GM20431 (cell line): ENCODE measurements around the gene HMGXB4.

ENCODE experiments used
- in situ Hi-C: fragments of 300-500 bp; cut with MseI, MboI; formaldehyde crosslinking; loops from one replicate; pipeline ENCODE4 v1.15.0; 2020; ENCODE audit warnings: low sequenced_read_pairs; ENCODE audit not compliant: unreplicated experiment

The HMGXB4 gene

DNA sequence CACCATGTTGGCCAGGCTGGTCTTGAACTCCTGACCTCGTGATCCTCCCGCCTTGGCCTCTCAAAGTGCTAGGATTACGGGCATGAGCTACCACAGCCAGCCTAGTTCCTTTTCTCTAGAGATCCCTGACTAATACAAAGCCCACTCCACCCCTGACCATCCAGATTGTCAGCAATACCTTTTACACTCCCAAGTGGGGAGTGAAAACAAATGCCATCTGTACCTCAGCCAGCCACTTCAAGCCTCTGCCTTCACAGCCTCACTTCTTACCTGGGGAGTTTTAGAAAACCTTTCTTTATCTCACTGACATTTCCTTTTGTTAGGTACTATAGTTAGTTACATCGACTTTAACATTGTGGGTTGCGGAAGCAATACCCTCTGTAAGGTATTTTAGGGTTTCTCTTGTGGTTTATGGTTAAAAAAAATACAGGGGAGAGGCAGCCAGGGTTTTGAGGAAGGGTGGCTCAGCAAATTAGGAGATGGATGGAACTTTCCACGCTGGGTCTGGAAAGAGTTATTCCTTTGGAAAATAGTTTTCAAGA is 51.3 kb downstream of the HMGXB4 start:
- in situ Hi-C loops: no loop called here

DNA sequence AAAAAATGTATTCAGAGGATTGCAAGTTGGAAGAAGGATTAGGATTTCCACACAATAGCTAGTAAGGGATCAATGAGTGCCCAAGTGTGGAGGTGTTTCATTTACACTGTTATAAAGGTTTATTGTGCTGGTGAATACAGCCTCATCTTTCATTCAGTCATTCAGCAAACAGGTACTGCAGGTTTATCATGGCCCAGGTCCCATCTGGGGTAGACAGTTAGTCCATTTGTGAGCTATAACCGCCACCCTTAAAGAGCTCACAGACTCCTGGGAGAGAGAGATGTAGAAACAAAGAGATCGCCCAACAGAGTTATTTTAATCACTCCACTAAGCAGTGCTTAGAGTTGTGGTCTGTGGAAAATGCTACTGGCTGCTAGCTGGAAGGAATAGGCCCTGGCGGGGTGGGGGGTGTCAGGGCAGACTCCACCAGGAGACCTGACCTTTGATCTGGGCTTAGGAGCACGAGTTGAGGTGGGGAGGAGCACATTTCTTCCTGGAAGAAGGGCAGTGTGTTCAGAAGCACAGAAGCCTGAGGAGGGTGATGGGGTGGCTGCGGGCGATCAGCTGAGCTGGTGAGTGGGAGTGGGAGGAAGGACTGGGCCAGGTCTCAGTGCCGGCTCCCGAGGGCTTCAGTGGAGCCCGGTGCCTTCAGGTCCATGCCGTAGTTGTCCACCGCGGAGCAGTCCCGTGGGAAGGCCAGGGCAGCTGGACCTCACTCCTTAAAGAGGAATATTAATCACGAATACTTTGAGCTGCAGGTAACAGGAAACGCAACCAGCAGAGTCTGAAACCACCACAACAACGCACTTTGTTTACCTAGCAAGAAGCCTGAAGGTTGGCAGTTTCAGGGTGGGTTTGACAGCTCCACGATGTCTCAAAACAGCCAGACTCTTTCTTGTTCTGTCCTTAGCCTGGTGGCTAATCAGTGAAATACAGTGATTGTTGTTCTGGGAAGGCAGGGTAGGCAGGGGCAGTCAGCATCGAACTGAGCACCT is 53.6 kb downstream of the HMGXB4 start:
- in situ Hi-C loops: no loop called here

DNA sequence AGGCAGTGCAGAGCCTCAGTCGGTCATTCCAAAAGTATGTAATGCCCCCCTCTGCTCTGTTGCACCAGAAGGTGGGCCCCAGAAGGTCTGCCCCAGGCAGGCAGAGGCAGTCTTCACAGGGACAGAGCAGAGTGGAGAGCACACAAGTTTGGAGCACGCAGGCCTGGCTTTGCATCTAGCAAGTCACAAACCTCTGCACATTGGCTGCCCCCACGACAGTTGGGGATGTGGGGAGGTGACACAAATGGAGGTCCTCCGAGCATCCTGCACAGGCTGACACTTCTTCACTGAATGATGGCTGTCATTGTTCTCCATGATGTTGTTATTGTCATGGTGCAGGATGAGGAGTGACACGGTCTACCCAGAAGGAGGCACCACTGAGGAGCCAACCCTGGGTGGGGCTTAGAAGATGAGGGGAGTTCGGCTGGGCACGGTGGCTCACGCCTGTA is 54.3 kb downstream of the HMGXB4 start:
- in situ Hi-C loops: no loop called here

DNA sequence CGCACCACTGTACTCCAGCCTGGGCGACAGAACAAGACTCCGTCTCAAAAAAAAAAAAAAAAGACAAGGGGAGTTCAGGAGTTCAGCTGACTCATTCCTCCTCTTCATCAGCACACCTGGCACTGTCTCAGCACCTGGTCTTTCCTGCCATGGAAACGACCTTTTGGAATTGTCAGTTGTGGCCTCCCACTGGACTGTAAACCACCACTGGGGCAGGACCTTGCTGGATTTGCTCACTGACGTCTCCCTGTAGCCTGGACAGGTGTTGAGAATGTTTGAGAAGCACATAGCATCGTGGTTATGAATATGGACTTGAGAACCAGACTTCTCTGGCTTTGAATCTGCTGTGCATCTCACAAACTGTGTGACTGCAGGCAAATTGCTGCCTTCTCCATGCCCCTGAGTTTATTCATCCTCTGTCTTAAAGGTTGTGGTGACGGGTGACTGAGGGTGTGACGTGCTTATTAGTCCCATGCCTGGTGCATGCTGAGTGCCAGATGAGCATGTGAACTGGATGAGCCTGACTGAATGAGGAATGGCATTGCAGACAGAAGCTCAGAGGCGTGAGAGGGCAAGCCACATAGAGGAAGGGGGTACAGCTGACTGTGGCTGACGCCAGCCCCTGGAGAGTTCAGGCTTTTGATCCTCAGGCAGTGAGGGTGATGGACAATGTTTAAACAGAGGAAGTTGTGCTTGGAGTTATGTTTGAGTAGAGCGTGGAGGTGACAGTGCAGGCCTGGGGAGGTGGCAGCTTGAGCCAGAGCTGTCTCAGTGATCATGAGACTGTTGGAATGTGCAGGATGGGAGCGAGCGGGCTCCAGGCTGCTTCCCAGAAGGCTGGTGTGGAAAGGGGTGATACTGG is 55.1 kb downstream of the HMGXB4 start:
- in situ Hi-C loops: no loop called here

DNA sequence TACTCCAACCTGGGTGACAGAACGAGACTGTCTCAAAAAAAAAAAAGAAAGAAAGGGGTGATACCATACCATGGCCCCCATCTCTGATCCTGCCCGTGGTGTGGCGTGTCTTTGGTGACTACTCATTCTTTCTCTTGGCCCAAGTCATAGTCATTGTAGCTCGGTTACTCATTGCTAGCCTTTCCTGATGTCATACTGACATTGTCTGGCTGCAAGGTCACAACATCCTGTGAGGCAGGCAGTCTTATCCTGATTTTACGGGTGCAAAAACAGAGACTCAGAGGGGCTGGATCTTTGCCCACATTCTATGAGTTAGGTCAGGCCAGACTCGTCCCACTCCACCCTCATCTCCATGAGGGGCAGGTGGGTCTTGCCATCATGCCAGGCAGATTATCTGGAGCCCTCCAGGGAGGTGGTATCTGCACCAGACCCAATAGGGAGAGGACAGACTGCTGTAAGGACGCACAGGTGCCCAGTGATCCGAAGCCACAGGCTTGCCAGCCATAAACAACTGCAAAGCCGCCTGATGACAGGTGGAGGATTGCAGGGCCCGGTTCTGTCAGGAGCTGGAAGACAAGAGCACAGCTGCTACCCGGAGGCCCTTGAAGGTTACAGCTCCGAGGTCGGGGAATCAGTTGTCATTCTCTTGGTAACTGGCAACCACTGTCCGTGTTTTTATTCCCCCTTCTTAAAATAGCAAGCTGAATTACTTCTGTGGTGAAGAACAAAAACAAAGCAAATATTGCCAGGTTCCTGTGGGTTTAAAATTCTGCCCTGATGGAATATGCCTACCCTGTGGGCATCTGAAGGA is 56.2 kb downstream of the HMGXB4 start:
- in situ Hi-C loops: no loop called here

DNA sequence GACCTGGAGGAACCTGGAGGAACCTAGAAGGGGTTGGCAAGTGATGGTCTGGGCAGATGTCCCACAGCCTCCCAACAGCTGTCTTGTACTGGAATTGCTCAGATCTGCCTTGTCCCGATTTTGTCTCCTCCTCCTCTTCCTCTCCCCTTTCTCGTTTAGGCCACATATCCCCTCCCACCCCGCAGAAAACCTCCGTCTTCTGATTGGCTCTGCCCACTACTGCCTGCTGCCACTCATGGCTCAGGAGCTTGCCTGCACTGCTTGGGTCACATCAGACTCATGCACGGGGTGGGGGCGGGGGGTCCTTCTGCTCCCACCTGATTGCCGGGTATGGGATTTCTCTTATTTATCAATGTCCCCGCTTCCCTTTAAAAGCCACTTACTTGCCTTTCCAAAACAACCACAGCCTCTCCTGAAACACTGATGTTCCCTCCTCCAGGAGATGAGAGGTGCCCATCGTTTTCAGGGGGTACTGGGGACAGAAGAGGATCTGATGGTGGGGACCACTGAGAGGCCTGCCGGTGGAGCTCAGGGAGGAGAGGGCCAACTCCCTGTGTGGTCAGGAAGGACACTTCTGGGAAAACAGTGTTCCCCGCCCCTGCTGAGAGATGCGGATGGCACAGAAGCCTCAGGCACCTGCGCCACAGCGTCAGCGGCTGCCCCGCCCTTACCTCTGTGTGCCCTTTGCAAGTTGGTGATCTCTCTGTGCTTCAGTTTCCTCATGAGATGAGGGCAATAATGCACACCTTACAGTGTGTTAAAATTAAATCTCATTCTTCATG is 57.1 kb downstream of the HMGXB4 start:
- in situ Hi-C loops: no loop called here

DNA sequence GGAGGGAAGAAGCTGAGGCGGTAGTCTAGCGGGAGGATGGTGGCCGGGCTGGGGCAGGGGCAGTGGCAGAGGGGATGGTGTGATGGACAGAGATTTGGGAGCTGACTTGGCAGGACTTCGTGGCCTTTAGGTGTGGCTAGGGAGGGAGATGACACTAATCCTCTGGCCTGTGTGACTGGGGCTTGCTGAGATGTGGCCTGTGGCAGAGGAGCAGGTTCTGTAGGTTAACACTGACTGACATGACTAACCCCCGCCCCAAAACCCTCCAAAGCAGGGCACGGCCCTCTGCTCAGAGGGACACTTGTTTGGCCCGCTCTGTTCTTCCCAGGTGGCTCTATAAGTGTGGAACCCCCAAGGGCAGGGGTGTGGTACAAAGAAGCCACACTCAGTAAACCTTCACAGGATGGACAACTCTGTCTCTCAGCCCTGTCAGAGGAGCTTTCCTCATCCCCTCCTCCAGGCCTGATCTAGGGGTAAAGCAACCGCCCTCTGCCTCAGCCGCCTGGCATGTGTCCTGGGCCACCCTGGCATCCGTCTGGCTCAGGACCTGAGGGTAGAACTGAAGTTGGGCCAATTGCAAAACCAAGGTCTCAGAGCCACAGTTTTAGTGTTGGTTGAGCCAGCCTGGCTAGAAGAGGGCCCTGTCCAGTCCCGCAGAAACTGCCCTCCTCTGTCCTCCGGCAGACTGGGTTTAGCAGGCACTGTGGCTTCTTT is 58.0 kb downstream of the HMGXB4 start:
- in situ Hi-C loops: no loop called here

DNA sequence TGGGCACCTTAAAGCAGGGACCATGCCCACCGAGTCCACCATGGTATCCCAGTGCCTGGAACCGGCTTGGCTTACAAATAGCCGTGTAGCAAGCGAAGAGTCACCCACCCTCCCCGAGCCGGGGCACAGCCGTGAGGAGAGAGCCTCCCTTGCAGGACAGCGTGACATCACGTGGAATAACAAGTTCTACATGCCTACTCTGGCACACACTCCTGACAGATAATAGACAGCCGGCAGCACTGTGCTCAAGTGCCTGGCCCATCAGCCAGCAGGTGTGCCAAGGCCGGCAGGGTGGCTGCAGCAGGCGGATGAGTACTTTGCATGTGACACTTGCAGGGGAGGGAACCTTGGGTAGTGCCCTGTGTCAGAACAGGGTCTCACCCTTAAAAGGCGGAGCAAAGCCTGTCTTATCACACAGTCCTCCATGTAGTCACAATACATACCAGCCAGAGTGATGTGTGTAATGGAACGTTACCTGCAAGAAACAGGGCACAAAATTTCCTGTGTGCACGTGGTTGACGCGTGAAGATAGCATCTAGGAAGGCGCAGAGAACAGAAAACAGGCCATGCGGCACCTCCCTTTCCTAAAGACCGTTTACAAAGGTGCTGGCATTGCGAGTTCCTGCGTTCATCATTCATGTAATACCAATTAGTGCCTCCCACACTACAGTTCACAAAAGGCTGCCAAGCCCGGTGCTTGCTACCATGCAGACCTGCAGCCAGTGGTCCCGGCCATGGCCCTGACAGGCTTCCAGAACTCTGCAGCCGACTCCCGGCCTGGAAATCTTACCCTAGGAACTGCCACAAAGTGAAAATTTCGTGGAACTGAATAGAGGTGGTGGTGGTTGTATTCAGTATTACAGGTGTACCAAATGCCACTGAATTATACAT is 58.8 kb downstream of the HMGXB4 start:
- in situ Hi-C loops: no loop called here

DNA sequence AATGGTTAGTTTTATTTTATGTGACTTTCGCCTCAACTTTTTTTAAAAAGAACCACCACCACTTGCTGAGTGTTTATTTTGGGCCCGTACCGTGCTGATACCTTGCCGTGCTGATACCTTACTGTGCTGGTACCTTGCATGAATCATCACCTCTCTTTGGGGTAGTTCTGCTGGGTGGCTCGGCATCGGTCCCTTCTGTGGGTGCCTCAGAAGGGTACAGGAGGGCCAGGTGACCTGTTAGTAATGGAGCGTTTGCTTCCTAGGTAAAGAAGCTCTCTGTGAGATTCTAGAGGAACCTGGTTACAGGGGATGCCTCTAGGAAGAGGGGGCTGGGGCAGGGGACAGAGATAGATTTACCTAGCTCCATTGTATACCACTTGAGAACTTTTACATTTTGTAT is 59.5 kb downstream of the HMGXB4 start:
- in situ Hi-C loops: no loop called here

DNA sequence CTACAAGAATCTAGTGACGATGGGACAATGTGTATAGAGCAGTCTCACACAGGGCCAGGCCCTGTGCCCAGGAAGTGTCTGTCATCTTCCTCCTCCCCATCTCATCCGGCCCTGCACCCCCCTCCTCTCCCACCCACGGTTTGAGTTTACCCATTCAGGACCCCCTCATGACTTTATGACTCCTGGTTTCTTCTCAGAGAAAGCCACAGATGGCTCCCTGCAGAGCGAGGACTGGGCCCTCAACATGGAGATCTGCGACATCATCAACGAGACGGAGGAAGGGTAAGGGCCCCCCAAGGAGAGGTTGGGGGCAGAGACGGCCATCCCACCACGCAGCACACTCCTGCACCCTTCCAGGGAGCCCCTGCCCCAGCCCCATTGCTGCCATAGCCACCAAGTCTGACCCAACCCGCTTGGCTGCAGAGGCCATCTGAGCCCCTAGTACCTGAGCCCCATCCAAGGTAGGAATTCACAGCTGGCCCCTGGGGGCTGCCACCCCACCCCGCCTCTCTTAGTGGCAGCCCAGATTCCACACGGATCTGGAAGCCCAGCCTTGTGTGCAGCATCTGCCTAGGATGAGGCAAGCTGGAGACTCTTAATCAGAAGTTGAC is 60.5 kb downstream of the HMGXB4 start:
- in situ Hi-C loops: no loop called here

DNA sequence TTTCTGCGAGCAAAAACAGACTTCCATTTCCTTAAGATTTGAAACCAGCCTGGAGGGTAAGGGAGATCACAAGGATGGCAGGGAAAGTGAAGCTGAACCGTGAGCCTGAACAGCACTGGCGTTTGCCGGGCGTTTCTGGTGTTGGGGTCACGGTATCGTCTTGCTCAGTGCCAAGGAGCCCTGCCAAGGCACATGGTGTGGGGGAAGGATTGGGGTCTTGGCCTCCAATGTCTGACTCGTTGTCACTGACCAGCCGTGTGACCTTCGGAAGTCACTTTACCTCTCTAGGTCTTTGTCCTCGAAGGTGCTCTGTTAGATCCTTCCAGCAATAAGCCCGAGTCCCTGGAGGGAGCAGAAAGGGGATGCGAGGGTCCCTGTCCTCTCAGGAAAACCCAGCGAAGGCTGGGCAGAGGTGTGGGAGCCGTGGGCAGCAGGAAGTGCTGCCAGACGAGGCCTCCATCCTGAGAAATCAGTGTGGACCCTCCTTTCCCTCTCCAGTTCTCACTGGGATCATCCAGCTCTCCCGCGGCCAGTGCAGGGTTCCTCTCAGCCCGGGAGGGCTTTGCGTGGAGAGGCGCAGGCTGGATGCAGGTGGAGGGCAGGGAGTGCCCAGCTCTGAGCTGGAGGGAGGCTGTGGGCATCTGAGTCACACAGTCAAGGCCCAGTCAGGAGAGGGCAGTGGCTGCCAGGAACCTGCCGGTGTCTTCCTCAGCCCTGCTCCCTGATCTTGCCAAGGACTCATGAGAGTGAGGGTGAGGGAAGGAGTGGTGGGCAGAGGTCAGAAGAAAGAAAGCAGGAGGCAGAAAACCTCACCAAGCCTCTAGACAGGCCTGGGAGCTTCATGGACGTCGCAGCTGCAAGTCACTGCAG is 61.3 kb downstream of the HMGXB4 start:
- in situ Hi-C loops: no loop called here

DNA sequence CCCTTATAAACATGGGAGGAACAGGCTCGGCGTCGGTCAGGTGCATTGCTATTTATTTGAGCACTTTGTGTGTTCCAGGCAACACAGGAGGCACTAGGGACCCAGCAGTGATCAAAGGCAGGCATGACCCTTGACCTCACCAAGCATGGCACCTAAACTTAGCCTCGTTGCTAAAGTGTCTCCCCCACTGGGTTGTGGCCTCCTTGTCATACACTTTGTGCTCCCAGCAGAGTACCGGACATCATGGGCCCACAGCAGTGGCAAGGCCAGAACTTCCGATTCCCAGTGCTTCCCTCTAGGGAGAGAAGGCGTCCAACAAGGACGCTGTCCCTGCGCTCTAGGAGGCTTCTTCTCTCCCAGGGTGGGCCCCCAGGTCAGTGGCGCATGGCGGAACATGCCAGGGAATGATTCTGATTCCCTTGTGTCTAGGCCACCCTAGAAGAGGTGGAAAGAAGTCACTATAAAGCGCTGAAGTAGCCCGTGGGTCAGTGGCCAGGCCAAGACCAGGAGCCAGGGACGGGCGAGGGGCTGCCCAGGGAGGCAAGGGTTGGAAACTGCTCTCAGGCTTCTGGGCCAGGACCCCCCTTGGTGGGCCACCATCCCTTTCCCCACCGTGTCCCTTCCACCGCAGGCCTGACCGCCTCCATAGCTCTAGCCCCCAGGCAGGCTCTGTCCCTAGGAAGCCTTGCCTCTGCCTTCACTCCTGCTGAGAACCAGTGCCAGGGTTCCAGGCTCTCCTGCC is 62.1 kb downstream of the HMGXB4 start:
- in situ Hi-C loops: no loop called here

DNA sequence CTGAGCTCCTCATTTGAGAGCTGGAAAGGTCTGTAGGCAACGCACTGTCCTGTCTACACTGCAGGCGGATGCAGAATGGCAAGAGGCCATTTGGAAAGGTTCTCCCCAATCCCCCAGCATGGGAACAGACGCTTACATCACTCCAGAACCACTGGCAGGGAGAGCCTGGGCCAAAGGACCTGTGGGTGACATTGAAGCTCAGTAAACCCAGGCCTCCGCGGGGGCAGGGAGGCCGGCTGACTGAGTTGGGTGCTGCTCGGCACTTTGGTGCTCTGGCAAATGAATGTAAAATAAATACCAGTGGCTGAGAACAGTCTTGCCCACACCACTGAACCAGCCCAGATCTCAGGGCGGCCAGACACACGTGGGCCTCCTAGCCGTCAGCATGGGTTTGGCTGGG is 64.8 kb downstream of the HMGXB4 start:
- in situ Hi-C loops: no loop called here

DNA sequence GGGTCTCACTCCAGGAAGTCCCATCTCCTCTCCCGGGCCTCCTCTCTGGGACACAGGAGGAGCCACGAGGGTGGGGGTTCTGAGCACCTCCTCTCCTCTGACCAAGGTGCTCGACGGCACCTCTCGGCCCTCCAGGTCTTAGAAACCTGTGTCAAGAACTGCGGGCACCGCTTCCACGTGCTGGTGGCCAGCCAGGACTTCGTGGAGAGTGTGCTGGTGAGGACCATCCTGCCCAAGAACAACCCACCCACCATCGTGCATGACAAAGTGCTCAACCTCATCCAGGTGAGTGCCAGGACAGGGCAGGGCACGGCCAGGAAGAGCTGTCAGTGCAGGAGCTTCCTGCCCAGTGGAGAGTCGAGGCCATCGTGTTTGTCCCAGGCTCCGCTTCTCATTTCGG is 65.6 kb downstream of the HMGXB4 start:
- in situ Hi-C loops: no loop called here

DNA sequence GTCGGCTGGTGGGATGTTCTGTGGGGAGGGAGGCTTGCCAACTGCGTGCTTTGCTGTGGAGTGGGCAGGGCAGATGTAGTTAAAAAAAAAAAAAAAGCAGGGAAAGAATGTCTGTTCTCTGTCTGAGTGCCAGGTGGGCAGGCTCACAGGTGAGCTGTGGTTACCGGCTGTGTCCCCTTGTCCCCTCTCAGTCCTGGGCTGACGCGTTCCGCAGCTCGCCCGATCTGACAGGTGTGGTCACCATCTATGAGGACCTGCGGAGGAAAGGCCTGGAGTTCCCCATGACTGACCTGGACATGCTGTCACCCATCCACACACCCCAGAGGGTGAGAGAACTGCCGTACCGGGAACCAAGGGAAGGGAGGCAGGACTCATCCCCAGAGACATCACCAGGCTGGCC is 66.0 kb downstream of the HMGXB4 start:
- in situ Hi-C loops: no loop called here

DNA sequence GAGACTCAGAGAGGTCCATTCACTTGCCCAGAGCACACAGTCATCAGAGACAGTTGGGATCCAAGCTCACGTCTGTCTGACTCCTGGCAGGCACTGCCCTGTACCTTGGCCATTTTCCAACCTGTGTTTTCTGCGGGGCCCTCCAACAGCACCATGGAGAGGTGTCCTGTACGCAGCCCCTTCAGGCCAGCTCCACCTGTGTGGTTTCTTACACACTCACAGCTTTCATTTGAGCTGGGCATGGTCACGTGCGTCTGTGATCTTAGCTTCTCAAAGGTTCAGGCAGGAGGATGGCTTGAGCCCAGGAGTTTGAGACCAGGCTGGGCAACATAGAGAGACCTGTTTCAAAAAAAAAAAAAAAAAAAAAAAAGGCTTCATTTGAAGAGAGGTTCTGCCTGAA is 66.8 kb downstream of the HMGXB4 start:
- in situ Hi-C loops: no loop called here
